Measurements from ENCODE around the gene KAT2A.

GRCh38 chr17:42163113-42163512 is 41.9 kb upstream of the KAT2A start:
- TF ChIP-seq CTCF (IDR thresholded peaks at IDR 0.05 in 2 of 3, conservative IDR thresholded peaks at IDR 0.05 in 1 of 3; ENCODE audit: borderline replicate concordance in 1 of 3, insufficient read depth in 1 of 3, low read depth in 2 of 3, low read length in 2 of 3) (peak in 2 of 3 experiments; percentile 82 to 87; a peak in 5 of 6 replicates), RAD21 (IDR thresholded peaks at IDR 0.05; ENCODE audit: low read depth) (no peak; the same call in 1 of the 2 replicates), POLR2A (IDR thresholded peaks at IDR 0.05; ENCODE audit: borderline replicate concordance, extremely low read depth, insufficient read depth, insufficient read length) (no peak), EZH2phosphoT487 (IDR thresholded peaks at IDR 0.05; ENCODE audit: borderline replicate concordance) (no peak), CBX3 (IDR thresholded peaks at IDR 0.05; ENCODE audit: low read depth) (no peak), FOSL1 (IDR thresholded peaks at IDR 0.05; ENCODE audit: low read depth) (no peak), POLR2AphosphoS5 (IDR thresholded peaks at IDR 0.05; ENCODE audit: low read depth, low read length) (no peak), MAX (IDR thresholded peaks at IDR 0.05) (no peak), EZH2 (IDR thresholded peaks at IDR 0.05) (no peak)
